RCC 7860 (cell line): ENCODE data around the gene EREG.

ENCODE experiments used
- DNase-seq: peaks from one replicate; pipeline ENCODE4 v3.0.0-alpha.2; 2015; ENCODE audit warnings: low spot score
- FAIRE-seq: peaks from 2 replicates; lab custom pipeline; 2012; peaks lifted over from hg19 to GRCh38; lab: Jason Lieb, UNC

Gene EREG

GRCh38 chr4:74364652-74365491 lies at the start of gene EREG:
Gene EREG, plus strand, starts transcription at chr4:74365145. Its CDS starts 164 bp downstream, at chr4:74365309.
- peak; percentile 36 for FAIRE-seq

GRCh38 chr4:74315376-74315775 lies 49.6 kb upstream of the EREG start:
- no peak for DNase-seq
- no peak for FAIRE-seq

More at GRCh38 chr4:74364652-74365491, at the start of gene EREG:
- peak; percentile 74 for DNase-seq

GRCh38 chr4:74316397-74316796 lies 48.5 kb upstream of the EREG start:
- DNase-seq, result no peak

GRCh38 chr4:74317616-74318246 lies 47.2 kb upstream of the EREG start:
- no peak for DNase-seq

More at GRCh38 chr4:74316397-74316796, 48.5 kb upstream of the EREG start:
- FAIRE-seq, result no peak

GRCh38 chr4:74318276-74318675 lies 46.7 kb upstream of the EREG start:
- FAIRE-seq, result no peak

More at GRCh38 chr4:74317616-74318246, 47.2 kb upstream of the EREG start:
- no peak for FAIRE-seq

GRCh38 chr4:74319470-74319869 lies 45.5 kb upstream of the EREG start:
- FAIRE-seq, result no peak
- DNase-seq, result peak; percentile 41

More at GRCh38 chr4:74318276-74318675, 46.7 kb upstream of the EREG start:
- no peak for DNase-seq

- FAIRE-seq (peak; percentile 76), DNase-seq (peak; percentile 77)
These were observed 44.3 kb upstream of the EREG start for GRCh38 chr4:74320559-74321118.

- DNase-seq, result no peak
- no peak for FAIRE-seq
These were observed 42.6 kb upstream of the EREG start for GRCh38 chr4:74322301-74322700.

- FAIRE-seq, result no peak
- DNase-seq, result no peak
These were observed 41.3 kb upstream of the EREG start for GRCh38 chr4:74323663-74324062.

GRCh38 chr4:74324262-74324661 lies 40.7 kb upstream of the EREG start:
- FAIRE-seq, result no peak
- DNase-seq, result no peak

- FAIRE-seq, result no peak
- DNase-seq, result no peak
These were observed 39.1 kb upstream of the EREG start for GRCh38 chr4:74325886-74326285.

- FAIRE-seq (no peak), DNase-seq (no peak)
These were observed 37.2 kb upstream of the EREG start for GRCh38 chr4:74327762-74328161.

GRCh38 chr4:74328501-74328900 lies 36.4 kb upstream of the EREG start:
- DNase-seq (no peak), FAIRE-seq (no peak)

- FAIRE-seq (no peak), DNase-seq (no peak)
These were observed 35.6 kb upstream of the EREG start for GRCh38 chr4:74329307-74329706.

- no peak for DNase-seq
- no peak for FAIRE-seq
These were observed 34.6 kb upstream of the EREG start for GRCh38 chr4:74330295-74330750.

- no peak for DNase-seq
- FAIRE-seq, result no peak
These were observed 33.7 kb upstream of the EREG start for GRCh38 chr4:74331252-74331651.

GRCh38 chr4:74331944-74332343 lies 33.0 kb upstream of the EREG start:
- no peak for FAIRE-seq

GRCh38 chr4:74334636-74335035 lies 30.3 kb upstream of the EREG start:
- FAIRE-seq, result no peak

More at GRCh38 chr4:74331944-74332343, 33.0 kb upstream of the EREG start:
- no peak for DNase-seq

GRCh38 chr4:74335341-74336021 lies 29.5 kb upstream of the EREG start:
- FAIRE-seq (no peak), DNase-seq (no peak)

More at GRCh38 chr4:74334636-74335035, 30.3 kb upstream of the EREG start:
- DNase-seq, result no peak

GRCh38 chr4:74338792-74339333 lies 26.1 kb upstream of the EREG start:
- DNase-seq (no peak), FAIRE-seq (no peak)

GRCh38 chr4:74339501-74339900 lies 25.4 kb upstream of the EREG start:
- FAIRE-seq (no peak), DNase-seq (no peak)
